Measurements from ENCODE around the gene CNOT4.

Gene CNOT4

DNA sequence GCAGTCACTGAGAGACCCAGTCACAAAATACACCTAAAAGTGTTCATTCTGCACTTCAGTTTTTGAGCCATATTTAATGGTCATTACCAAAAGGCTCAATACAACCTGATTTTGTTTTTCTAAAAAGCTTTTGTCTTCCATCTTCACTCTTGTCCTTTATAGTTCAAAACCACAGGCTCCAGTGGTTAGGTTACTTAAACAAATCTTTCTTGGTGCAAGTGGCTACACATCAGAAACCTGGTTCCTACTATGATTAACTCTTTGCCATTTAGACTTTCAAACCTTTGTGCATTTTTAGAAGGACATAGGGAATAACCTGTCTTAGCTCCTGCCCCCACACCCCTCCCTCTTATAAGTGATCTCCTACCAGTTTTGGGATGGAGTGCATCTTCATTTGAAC is 140.5 kb downstream of the CNOT4 start:
- no peak for DNase-seq (ENCODE audit: extremely low read depth, low read depth)
- TF ChIP-seq, protein P1, sequence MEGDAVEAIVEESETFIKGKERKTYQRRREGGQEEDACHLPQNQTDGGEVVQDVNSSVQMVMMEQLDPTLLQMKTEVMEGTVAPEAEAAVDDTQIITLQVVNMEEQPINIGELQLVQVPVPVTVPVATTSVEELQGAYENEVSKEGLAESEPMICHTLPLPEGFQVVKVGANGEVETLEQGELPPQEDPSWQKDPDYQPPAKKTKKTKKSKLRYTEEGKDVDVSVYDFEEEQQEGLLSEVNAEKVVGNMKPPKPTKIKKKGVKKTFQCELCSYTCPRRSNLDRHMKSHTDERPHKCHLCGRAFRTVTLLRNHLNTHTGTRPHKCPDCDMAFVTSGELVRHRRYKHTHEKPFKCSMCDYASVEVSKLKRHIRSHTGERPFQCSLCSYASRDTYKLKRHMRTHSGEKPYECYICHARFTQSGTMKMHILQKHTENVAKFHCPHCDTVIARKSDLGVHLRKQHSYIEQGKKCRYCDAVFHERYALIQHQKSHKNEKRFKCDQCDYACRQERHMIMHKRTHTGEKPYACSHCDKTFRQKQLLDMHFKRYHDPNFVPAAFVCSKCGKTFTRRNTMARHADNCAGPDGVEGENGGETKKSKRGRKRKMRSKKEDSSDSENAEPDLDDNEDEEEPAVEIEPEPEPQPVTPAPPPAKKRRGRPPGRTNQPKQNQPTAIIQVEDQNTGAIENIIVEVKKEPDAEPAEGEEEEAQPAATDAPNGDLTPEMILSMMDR (IDR thresholded peaks at IDR 0.05; ENCODE audit: low read depth, low read length): no peak

DNA sequence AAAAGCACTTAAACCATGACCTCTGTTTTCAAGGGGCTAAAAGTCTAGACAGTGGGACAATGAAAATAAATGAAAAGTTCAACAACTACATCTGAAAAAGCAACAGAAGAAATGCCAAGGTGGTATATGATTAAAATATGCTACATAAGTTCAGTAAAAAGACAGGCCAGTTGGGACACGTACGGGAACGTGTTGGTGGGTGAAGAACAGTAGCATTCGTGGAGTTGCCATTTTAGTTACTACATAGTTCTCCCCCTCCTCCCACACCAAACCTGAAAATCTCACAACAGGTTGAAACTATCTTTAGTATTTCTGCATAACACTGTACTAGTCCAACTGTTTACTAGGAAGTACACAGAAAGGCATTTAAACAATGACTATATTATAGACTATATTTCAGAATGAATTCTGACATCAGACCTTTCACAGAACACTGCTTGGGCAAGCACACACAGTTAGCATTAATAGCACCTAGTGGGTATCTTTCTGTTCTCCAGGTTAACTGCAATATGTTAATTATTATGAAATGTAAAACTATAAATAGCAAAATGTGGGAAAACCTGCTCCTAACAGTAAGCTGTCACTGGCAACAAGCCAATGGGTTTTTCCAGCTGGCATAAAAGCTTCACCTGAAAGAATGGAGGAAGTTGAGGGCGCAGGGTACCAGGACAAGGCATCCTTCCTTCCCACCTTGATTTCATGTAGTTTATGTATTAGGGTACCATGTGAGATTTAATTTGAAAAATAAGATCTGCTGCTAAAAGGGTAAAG is 141.3 kb downstream of the CNOT4 start:
- TF ChIP-seq, protein P1 (IDR thresholded peaks at IDR 0.05; ENCODE audit: low read depth, low read length): no peak
- DNase-seq (ENCODE audit: extremely low read depth, low read depth): no peak

DNA sequence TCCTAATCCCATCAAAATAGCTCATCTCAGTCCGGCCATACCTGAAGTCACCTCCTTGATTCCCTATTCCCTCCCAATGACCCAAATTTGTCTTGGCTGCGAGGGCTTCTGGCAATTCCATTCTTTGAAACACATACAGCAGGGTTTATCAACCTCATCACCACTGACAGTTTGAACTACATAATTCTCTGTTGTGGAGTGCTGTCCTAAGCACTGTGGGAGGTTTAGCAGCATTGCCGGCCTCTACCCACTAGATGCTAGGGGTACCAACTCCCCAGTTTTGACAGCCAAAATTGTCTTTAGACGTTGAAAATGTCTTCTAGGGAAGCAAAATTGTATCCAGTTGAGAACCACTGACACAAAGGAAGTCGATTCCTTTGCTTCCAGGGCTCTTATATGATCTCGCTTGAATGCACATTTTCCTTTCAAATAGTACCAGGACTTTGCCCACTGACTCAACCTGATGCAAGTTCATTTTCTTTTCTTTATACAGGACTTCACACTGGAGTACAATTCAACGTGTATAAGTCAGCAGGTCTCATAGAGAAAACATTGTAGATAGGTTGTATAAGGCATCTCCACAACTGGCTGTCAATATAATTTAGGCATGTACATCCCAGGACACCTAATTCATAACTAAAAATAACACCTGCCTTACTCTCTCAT is 142.9 kb downstream of the CNOT4 start:
- TF ChIP-seq, protein P1 (IDR thresholded peaks at IDR 0.05; ENCODE audit: low read depth, low read length): no peak
- DNase-seq (ENCODE audit: extremely low read depth, low read depth): no peak

DNA sequence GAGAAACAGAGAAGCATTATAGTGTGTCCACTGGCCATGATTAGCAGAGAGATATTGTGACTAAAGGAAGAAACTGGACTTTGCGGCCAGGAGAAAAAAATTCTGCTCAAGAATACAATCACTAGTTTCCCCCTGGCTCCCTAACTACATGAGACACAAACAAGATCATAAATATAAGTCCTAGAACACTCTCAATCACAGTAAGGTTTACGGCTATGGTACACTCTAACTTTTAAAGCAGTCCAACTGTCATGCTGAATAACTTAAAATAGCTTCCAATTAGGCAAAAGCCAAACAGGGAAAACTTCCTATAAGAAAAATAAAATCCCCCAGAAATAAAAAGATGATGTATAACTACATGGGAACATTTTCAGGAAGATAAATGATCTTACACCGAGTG is 144.2 kb downstream of the CNOT4 start:
- no peak for DNase-seq (ENCODE audit: extremely low read depth, low read depth)
- TF ChIP-seq, protein P1 (IDR thresholded peaks at IDR 0.05; ENCODE audit: low read depth, low read length): no peak

DNA sequence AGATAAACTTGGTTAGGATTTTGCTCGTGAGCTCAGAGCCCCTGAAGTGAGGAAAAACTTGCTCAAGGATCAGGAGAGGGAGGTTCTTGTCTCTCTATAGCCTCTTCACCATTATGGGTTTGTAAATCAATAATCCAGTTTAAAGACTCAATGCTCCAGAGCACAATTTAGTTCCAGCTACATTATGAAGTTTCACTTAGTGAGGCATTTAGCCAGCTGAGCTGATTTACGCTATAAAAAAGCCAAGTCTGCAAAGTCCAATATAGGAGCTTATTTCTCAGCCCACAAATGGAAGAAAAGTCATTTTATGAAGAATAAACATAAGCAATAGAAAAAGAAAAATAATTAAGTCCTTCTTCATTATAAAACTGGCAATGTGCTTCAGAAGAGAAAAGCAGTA is 145.7 kb downstream of the CNOT4 start:
- TF ChIP-seq, protein P1 (IDR thresholded peaks at IDR 0.05; ENCODE audit: low read depth, low read length): no peak
- DNase-seq (ENCODE audit: extremely low read depth, low read depth): no peak

DNA sequence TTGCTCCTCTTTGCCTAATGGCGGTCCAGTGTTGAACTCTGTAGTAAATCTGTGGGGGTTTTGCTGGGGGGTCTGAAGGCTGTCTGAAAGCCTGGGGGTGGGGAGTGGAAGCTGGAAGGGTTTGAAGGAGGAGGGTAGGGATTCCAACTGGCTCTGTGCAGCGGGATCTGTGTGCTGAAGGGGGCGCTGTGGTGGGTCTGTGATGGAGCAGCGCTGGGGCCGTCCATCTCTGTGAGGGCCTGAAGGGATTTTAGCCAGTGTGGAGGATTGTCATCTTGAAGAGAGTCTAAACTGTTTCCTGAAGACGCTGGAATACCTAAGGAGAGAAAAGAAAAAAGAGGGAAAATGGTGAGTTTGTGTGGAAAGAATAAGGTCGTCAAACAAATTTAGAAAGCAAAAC is 147.0 kb downstream of the CNOT4 start:
- TF ChIP-seq, protein P1 (IDR thresholded peaks at IDR 0.05; ENCODE audit: low read depth, low read length): no peak
- DNase-seq (ENCODE audit: extremely low read depth, low read depth): no peak

DNA sequence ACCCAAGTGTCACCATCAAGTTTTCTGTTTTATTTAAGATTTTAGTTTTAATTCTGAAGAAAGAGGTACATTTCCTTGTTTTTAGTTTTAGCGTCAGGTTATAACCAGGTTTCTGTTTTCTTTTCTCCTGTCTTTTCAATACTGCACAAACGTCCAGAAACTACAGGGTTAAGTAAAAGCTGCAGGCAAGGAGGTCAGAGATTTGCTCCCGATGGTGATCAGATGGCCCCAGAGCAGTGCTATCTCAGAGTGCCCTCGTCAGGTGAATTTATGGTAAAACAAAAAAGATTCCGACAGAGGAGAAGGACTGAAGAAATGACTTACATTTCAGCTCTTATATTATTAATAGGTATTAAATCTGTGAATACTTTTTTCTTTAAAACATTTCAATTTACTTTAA is 148.1 kb downstream of the CNOT4 start:
- TF ChIP-seq, protein P1 (IDR thresholded peaks at IDR 0.05; ENCODE audit: low read depth, low read length): no peak
- DNase-seq (ENCODE audit: extremely low read depth, low read depth): no peak

Measured in AG09319 (cell line).